SK-N-MC (cell line): ENCODE measurements around the gene CLEC4M.

Experiments used
- FOXP2 ChIP-seq: optimal IDR thresholded peaks from 2 replicates; pipeline ENCODE3; 2011; ENCODE audit warnings: mild to moderate bottlenecking, moderate library complexity; ENCODE audit not compliant: insufficient read depth; ENCODE audit errors: extremely low read length, control extremely low read depth
- POLR2AphosphoS5 ChIP-seq: IDR thresholded peaks from 2 replicates; pipeline ENCODE4 v1.6.1; 2012; ENCODE audit warnings: mild to moderate bottlenecking, low read depth, low read length, borderline replicate concordance

- TF ChIP-seq FOXP2 (no peak), POLR2AphosphoS5 (no peak)
These were observed 23.0 kb upstream of the CLEC4M start for GRCh38 chr19:7739801-7740681.
